ENCODE data around the gene PPP4R3B.

GRCh38 chr2:55519938-55520885 lies 97.2 kb downstream of the PPP4R3B start:
- TF ChIP-seq, protein P1, sequence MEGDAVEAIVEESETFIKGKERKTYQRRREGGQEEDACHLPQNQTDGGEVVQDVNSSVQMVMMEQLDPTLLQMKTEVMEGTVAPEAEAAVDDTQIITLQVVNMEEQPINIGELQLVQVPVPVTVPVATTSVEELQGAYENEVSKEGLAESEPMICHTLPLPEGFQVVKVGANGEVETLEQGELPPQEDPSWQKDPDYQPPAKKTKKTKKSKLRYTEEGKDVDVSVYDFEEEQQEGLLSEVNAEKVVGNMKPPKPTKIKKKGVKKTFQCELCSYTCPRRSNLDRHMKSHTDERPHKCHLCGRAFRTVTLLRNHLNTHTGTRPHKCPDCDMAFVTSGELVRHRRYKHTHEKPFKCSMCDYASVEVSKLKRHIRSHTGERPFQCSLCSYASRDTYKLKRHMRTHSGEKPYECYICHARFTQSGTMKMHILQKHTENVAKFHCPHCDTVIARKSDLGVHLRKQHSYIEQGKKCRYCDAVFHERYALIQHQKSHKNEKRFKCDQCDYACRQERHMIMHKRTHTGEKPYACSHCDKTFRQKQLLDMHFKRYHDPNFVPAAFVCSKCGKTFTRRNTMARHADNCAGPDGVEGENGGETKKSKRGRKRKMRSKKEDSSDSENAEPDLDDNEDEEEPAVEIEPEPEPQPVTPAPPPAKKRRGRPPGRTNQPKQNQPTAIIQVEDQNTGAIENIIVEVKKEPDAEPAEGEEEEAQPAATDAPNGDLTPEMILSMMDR (IDR thresholded peaks at IDR 0.05; ENCODE audit: low read depth, low read length, missing input control): no peak
- TF ChIP-seq REST (IDR thresholded peaks at IDR 0.05) (no peak), RXRA (IDR thresholded peaks at IDR 0.05) (no peak), SP1 (IDR thresholded peaks at IDR 0.05) (no peak)
- TF ChIP-seq, protein P2, sequence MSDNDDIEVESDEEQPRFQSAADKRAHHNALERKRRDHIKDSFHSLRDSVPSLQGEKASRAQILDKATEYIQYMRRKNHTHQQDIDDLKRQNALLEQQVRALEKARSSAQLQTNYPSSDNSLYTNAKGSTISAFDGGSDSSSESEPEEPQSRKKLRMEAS (IDR thresholded peaks at IDR 0.05): no peak
